CD14-positive monocyte (primary cell): ENCODE data around the gene NPAS2. TPM values are rescaled to one million over a fixed set of nuclear protein-coding genes. Genes with fewer than 3 reads are reported as not detected.

Experiments
- DNase-seq, 3 donors: peaks; one replicate each; pipeline ENCODE4 v3.0.0-alpha.2; 2011 to 2022
- H2AFZ ChIP-seq: 2 replicates; pipeline ENCODE4 v1.6.0; 2012; ENCODE audit warnings: mild to moderate bottlenecking, low read depth, low read length, inconsistent platforms; ENCODE audit not compliant: insufficient read depth, poor library complexity, severe bottlenecking
- H3K27ac ChIP-seq, 2 donors: 1 replicate in 1 of 2; 2 replicates in 1 of 2; pipeline ENCODE4 v1.5.1; 2012 to 2013; ENCODE audit warnings: low read length in 2 of 2, control low read depth in 1 of 2, inconsistent platforms in 1 of 2, low read depth in 1 of 2, mild to moderate bottlenecking in 1 of 2
- H3K27me3 ChIP-seq, 2 donors: one replicate each; pipeline versions ENCODE4 v1.6.0 to v1.6.1; 2011 to 2013; ENCODE audit warnings: low read length in 2 of 2; ENCODE audit not compliant: control insufficient read depth in 2 of 2, insufficient read depth in 2 of 2
- H3K36me3 ChIP-seq, 2 donors: replicated peaks in 1 of 2; 1 replicate in 1 of 2; 2 replicates in 1 of 2; pipeline versions ENCODE4 v1.5.1 to v1.6.1; 2012 to 2013; ENCODE audit warnings: low read length in 2 of 2, control low read depth in 1 of 2, inconsistent platforms in 1 of 2, mild to moderate bottlenecking in 1 of 2; ENCODE audit not compliant: insufficient read depth in 2 of 2, control insufficient read depth in 1 of 2
- H3K4me1 ChIP-seq, 2 donors: 1 replicate in 1 of 2; 2 replicates in 1 of 2; pipeline versions ENCODE4 v1.5.1 to v1.6.1; 2012 to 2013; ENCODE audit warnings: low read length in 2 of 2, control low read depth in 1 of 2, inconsistent platforms in 1 of 2, mild to moderate bottlenecking in 1 of 2, moderate library complexity in 1 of 2; ENCODE audit not compliant: insufficient read depth in 2 of 2, control insufficient read depth in 1 of 2
- H3K4me2 ChIP-seq: replicated peaks from 2 replicates; pipeline ENCODE3; 2012; ENCODE audit warnings: low read length, moderate library complexity, mild to moderate bottlenecking; ENCODE audit not compliant: poor library complexity, severe bottlenecking; ENCODE audit errors: extremely low read depth
- H3K4me3 ChIP-seq, 3 experiments: fragments of 200-600 bp in 1 of 3; sonication (generic) in 1 of 3; replicated peaks in 1 of 3; 1 replicate in 2 of 3; 2 replicates in 1 of 3; pipeline ENCODE4 v1.5.1; 2011 to 2013; ENCODE audit warnings: low read length in 3 of 3, mild to moderate bottlenecking in 3 of 3, control low read depth in 2 of 3, low read depth in 2 of 3, inconsistent platforms in 1 of 3, moderate library complexity in 1 of 3
- H3K79me2 ChIP-seq: 2 replicates; pipeline ENCODE4 v1.6.0; 2012; ENCODE audit warnings: mild to moderate bottlenecking, control low read depth, inconsistent platforms, low read length, moderate library complexity; ENCODE audit not compliant: insufficient read depth
- H3K9ac ChIP-seq: 2 replicates; pipeline ENCODE4 v1.6.0; 2017; ENCODE audit warnings: low read length, mild to moderate bottlenecking; ENCODE audit not compliant: insufficient read depth, poor library complexity, severe bottlenecking
- H3K9me3 ChIP-seq, 2 donors: replicated peaks in 1 of 2; 1 replicate in 1 of 2; 2 replicates in 1 of 2; pipeline versions ENCODE4 v1.5.1 to v1.6.1; 2012 to 2013; ENCODE audit warnings: low read length in 2 of 2, control low read depth in 1 of 2; ENCODE audit not compliant: control insufficient read depth in 1 of 2, insufficient read depth in 1 of 2
- H4K20me1 ChIP-seq: 2 replicates; pipeline ENCODE4 v1.6.0; 2012; ENCODE audit warnings: mild to moderate bottlenecking, low read length, control low read depth, moderate library complexity; ENCODE audit not compliant: insufficient read depth
- H3K27ac Mint-ChIP-seq, 7 donors: one replicate each; pipeline ENCODE4 v1.8.0; 2020; ENCODE audit warnings: mild to moderate bottlenecking in 7 of 7, mixed read lengths in 7 of 7, moderate library complexity in 6 of 7, inconsistent platforms in 2 of 7
- H3K27me3 Mint-ChIP-seq, 3 donors: one replicate each; pipeline ENCODE4 v1.8.0; 2021 to 2022; ENCODE audit warnings: low read depth in 3 of 3, mild to moderate bottlenecking in 3 of 3, mixed read lengths in 3 of 3, moderate library complexity in 3 of 3, inconsistent platforms in 1 of 3
- H3K36me3 Mint-ChIP-seq, 2 donors: one replicate each; pipeline ENCODE4 v1.8.0; 2020; ENCODE audit warnings: mixed read lengths in 2 of 2, inconsistent platforms in 1 of 2, mild to moderate bottlenecking in 1 of 2
- H3K4me1 Mint-ChIP-seq: one replicate; pipeline ENCODE4 v1.8.0; 2020; ENCODE audit warnings: mild to moderate bottlenecking, mixed read lengths
- H3K4me3 Mint-ChIP-seq, 2 donors: one replicate each; pipeline ENCODE4 v1.8.0; 2020; ENCODE audit warnings: mild to moderate bottlenecking in 2 of 2, mixed read lengths in 2 of 2, moderate library complexity in 1 of 2
- H3K9me3 Mint-ChIP-seq, 7 donors: one replicate each; pipeline ENCODE4 v1.8.0; 2020 to 2022; ENCODE audit warnings: mixed read lengths in 7 of 7, mild to moderate bottlenecking in 6 of 7, moderate library complexity in 6 of 7, inconsistent platforms in 2 of 7
- CTCF ChIP-seq: fragments of 200-600 bp; IDR thresholded peaks from one replicate; pipeline ENCODE4 v1.8.0; 2022; ENCODE audit warnings: antibody characterized with exemption, mild to moderate bottlenecking
- WGBS: methylation state at CpG from one replicate; pipeline ENCODE4 v1.1.5; 2013; ENCODE audit warnings: missing lambda C conversion rate; ENCODE audit not compliant: insufficient coverage; 5-methylcytosine and 5-hydroxymethylcytosine counted together
- intact Hi-C, 2 donors: fragments of 100-400 bp; cut with micrococcal nuclease; formaldehyde crosslinking; loops; one replicate each; pipeline versions ENCODE4 v1.15.0 to v1.15.1; 2023
- polyA plus RNA-seq, 3 donors: library from polyadenylated mRNA; depleted of rRNA in 1 of 3; unstranded in 2 of 3; stranded (reverse) in 1 of 3; fragments of 300-500 nt in 2 of 3; fragments of >200 nt in 1 of 3; fragmentation: Illumina TruSeq in 2 of 3; gene quantifications; 1 replicate in 2 of 3; 2 replicates in 1 of 3; pipeline ENCODE4 v1.2.3, GENCODE V29; 2012 to 2021

NPAS2 gene
- polyA plus RNA-seq, 3 donors: not detected

DNA sequence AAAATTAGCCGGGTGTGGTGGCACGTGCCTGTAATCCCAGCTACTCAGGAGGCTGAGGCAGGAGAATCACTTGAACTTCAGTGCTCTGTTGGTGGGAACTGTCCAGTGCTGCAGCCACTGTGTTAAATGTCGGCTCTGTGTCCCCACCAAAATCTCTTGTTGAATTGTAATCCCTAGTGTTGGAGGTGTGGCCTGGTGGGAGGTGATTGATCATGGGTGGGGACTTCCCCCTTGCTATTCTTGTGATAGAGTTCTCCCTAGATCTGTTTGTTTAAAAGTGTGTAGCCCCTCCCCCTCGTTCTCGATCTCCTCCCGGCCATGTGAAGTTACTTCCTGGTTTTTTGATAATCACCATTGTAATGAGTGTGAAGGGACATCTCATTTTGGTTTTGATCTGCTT, 172.3 kb downstream of the NPAS2 start:
- no peaks in the 10 kb centered on the region for H3K9me3 ChIP-seq
- TF ChIP-seq CTCF: no peak
- no peaks in the 10 kb centered on the region for H4K20me1 ChIP-seq
- H3K9ac ChIP-seq: no peak overlapping the region
- 40% methylated on average over 5 of the region's 6 CpGs for WGBS
- no peak overlapping the region for H3K27ac ChIP-seq
- no peak overlapping the region for H3K4me2 ChIP-seq
- Mint-ChIP-seq H3K27ac (peak overlapping the region in 1 of 7 donors; percentile 6), H3K27me3 (peaks cover 3 to 4% (median 3%) of the 10 kb centered on the region in 3 donors), H3K4me3 (peak overlapping the region; percentile 54 to 56), H3K36me3 (no peaks in the 10 kb centered on the region), H3K4me1 (peaks cover 7% of the 10 kb centered on the region), H3K9me3 (no peaks in the 10 kb centered on the region)
- peak overlapping the region; percentile 54 for H2AFZ ChIP-seq
- no peaks in the 10 kb centered on the region for H3K36me3 ChIP-seq
- no peaks in the 10 kb centered on the region for H3K79me2 ChIP-seq
- DNase-seq: peak in 2 of 3 donors; percentile 25 to 47
- no peaks in the 10 kb centered on the region for H3K27me3 ChIP-seq
- intact Hi-C loops: no loop called here
- H3K4me1 ChIP-seq: peaks cover 0 to 5% of the 10 kb centered on the region in 2 donors
- peak overlapping the region in 1 of 3 experiments; percentile 24 for H3K4me3 ChIP-seq

DNA sequence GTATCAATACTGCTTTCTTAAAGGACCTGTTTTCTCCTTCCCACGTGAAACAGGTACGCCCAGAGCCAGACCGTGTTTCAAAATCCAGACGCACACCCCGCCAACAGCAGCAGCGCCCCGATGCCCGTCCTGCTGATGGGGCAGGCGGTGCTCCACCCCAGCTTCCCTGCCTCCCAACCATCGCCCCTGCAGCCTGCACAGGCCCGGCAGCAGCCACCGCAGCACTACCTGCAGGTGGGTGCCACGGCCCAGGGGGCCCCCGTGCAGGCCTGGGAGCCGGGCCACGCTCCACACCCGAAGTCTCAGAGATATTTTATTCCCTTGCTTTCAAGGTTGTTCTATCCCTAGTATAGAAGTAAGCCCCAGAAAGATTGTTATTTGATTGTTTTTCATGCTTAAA, 173.4 kb downstream of the NPAS2 start:
- Mint-ChIP-seq H3K27me3 (peaks cover 3 to 4% (median 3%) of the 10 kb centered on the region in 3 donors), H3K4me1 (peaks cover 7% of the 10 kb centered on the region), H3K36me3 (no peaks in the 10 kb centered on the region), H3K27ac (peak overlapping the region in 1 of 7 donors; percentile 72), H3K4me3 (no peak overlapping the region), H3K9me3 (no peaks in the 10 kb centered on the region)
- H3K36me3 ChIP-seq: no peaks in the 10 kb centered on the region
- H3K4me3 ChIP-seq: no peak overlapping the region
- H3K4me2 ChIP-seq: no peak overlapping the region
- intact Hi-C loops: no loop called here
- H2AFZ ChIP-seq: no peak overlapping the region
- no peaks in the 10 kb centered on the region for H3K79me2 ChIP-seq
- peaks cover 0 to 5% of the 10 kb centered on the region in 2 donors for H3K4me1 ChIP-seq
- H4K20me1 ChIP-seq: no peaks in the 10 kb centered on the region
- no peaks in the 10 kb centered on the region for H3K9me3 ChIP-seq
- no peaks in the 10 kb centered on the region for H3K27me3 ChIP-seq
- 100% methylated on average over 9 of the region's 17 CpGs for WGBS
- no peak for DNase-seq
- H3K9ac ChIP-seq: no peak overlapping the region
- no peak overlapping the region for H3K27ac ChIP-seq
- TF ChIP-seq CTCF: no peak
